SH-SY5Y (cell line): Measurements from ENCODE around the gene PON1.

ENCODE experiments used
- GATA2 ChIP-seq: IDR thresholded peaks from 2 replicates; pipeline ENCODE4 v1.6.1; 2011; ENCODE audit warnings: mild to moderate bottlenecking, low read depth, low read length
- GATA3 ChIP-seq: IDR thresholded peaks from 2 replicates; pipeline ENCODE4 v1.6.1; 2011; ENCODE audit warnings: low read depth, mild to moderate bottlenecking, low read length, moderate library complexity

DNA sequence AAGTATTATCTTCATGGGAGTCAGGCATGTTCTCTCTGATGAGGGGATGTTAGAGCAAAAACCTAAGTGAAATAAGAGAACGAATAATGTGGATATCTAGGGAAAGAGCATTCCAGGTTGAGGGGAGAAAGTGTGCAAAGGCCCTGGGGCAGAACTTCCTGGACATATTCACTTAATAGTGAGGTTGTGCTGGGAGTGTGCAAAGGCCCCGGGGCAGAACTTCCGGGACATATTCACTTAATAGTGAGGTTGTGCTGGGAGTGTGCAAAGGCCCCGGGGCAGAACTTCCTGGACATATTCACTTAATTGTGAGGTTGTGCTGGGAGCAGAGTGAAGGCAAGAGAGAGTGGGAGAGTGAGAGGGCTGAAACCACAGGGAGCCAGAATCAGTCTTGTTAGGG is 11.8 kb downstream of the PON1 start:
- TF ChIP-seq GATA2 = no peak
- TF ChIP-seq GATA3 = no peak
